ENCODE measurements around the gene PRMT3. TPM values are rescaled to one million over a fixed set of nuclear protein-coding genes. Genes with fewer than 3 reads are reported as not detected.

The PRMT3 gene
- total and polyA plus RNA-seq, 2 of the 13 experiments (the other 11 are each of a cell fraction or from before 2014, with no cell fraction given): 9.1 to 27.7 TPM

DNA sequence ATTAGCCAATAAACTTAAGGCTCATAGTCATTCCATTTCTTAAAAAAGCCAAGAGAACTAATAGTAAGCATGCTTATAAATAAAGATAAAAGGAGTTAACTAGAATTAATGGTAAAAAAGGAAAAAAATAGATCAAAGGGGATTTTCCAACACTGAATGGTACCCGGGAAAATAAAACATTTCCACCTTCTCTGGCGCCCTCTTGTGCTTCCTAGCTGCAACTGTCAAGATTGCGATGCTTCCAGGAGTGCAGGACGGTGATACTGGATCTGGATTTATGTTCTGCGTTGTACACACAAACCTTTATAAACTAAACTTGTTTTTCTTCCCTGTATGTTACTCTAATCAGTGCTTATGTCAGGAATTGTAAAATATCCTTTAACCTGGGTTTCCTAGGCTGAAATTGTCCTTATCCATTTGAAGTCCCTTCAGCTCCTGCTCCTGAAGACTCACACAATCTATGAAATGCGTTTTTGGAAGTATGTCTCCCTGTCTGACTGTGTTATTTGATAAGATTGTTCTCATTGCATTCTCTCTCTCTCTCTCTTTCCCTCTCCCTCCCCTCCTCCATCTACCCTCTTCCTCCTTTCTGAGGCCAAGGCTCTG is 33.6 kb upstream of the PRMT3 start (continued):
- TF ChIP-seq, protein P1, sequence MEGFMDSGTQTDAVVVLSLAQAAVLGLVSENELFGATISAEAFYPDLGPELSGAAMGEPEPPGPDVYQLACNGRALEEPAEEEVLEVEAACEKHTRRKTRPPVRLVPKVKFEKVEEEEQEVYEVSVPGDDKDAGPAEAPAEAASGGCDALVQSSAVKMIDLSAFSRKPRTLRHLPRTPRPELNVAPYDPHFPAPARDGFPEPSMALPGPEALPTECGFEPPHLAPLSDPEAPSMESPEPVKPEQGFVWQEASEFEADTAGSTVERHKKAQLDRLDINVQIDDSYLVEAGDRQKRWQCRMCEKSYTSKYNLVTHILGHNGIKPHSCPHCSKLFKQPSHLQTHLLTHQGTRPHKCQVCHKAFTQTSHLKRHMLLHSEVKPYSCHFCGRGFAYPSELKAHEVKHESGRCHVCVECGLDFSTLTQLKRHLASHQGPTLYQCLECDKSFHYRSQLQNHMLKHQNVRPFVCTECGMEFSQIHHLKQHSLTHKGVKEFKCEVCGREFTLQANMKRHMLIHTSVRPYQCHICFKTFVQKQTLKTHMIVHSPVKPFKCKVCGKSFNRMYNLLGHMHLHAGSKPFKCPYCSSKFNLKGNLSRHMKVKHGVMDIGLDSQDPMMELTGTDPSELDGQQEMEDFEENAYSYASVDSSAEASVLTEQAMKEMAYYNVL (CRISPR knock-in tag; IDR thresholded peaks at IDR 0.05; ENCODE audit: borderline replicate concordance): no peak
- TF ChIP-seq AHR (CRISPR knock-in tag; IDR thresholded peaks at IDR 0.05): no peak
- TF ChIP-seq, protein P2, sequence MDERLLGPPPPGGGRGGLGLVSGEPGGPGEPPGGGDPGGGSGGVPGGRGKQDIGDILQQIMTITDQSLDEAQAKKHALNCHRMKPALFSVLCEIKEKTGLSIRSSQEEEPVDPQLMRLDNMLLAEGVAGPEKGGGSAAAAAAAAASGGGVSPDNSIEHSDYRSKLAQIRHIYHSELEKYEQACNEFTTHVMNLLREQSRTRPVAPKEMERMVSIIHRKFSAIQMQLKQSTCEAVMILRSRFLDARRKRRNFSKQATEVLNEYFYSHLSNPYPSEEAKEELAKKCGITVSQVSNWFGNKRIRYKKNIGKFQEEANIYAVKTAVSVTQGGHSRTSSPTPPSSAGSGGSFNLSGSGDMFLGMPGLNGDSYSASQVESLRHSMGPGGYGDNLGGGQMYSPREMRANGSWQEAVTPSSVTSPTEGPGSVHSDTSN (CRISPR knock-in tag; IDR thresholded peaks at IDR 0.05): no peak
- TF ChIP-seq CBX2 (IDR thresholded peaks at IDR 0.05; ENCODE audit: low read depth, low read length): no peak
- no peak for TF ChIP-seq CBX2 (CRISPR knock-in tag; IDR thresholded peaks at IDR 0.05; ENCODE audit: low read depth)
- no peak for TF ChIP-seq ZNF180 (CRISPR knock-in tag; IDR thresholded peaks at IDR 0.05; ENCODE audit: borderline replicate concordance, low read depth)
- TF ChIP-seq MAFF (IDR thresholded peaks at IDR 0.05; ENCODE audit: low read depth, low read length): no peak
- TF ChIP-seq, protein P3, sequence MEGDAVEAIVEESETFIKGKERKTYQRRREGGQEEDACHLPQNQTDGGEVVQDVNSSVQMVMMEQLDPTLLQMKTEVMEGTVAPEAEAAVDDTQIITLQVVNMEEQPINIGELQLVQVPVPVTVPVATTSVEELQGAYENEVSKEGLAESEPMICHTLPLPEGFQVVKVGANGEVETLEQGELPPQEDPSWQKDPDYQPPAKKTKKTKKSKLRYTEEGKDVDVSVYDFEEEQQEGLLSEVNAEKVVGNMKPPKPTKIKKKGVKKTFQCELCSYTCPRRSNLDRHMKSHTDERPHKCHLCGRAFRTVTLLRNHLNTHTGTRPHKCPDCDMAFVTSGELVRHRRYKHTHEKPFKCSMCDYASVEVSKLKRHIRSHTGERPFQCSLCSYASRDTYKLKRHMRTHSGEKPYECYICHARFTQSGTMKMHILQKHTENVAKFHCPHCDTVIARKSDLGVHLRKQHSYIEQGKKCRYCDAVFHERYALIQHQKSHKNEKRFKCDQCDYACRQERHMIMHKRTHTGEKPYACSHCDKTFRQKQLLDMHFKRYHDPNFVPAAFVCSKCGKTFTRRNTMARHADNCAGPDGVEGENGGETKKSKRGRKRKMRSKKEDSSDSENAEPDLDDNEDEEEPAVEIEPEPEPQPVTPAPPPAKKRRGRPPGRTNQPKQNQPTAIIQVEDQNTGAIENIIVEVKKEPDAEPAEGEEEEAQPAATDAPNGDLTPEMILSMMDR (CRISPR knock-in tag; IDR thresholded peaks at IDR 0.05): peak; percentile 81
- TF ChIP-seq MTF2 (CRISPR knock-in tag; IDR thresholded peaks at IDR 0.05; ENCODE audit: borderline replicate concordance): no peak
- no peak for TF ChIP-seq GPN1 (CRISPR knock-in tag; IDR thresholded peaks at IDR 0.05; ENCODE audit: borderline replicate concordance)
- TF ChIP-seq, protein P4, sequence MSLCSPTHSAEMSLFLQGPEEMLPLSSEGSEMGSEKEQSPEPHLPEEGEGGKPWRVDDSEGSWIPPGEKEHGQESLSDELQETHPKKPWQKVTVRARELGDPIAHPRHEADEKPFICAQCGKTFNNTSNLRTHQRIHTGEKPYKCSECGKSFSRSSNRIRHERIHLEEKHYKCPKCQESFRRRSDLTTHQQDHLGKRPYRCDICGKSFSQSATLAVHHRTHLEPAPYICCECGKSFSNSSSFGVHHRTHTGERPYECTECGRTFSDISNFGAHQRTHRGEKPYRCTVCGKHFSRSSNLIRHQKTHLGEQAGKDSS (CRISPR knock-in tag; IDR thresholded peaks at IDR 0.05; ENCODE audit: borderline replicate concordance, low read depth): no peak
- peak; percentile 74 for TF ChIP-seq STAG1 (CRISPR knock-in tag; IDR thresholded peaks at IDR 0.05)
- no peak for TF ChIP-seq HOXD1 (CRISPR knock-in tag; IDR thresholded peaks at IDR 0.05)
- TF ChIP-seq HMG20B (CRISPR knock-in tag; conservative IDR thresholded peaks at IDR 0.05): no peak
- no peak for TF ChIP-seq ZFP41 (CRISPR knock-in tag; IDR thresholded peaks at IDR 0.05; ENCODE audit: borderline replicate concordance)
- TF ChIP-seq, protein P5, sequence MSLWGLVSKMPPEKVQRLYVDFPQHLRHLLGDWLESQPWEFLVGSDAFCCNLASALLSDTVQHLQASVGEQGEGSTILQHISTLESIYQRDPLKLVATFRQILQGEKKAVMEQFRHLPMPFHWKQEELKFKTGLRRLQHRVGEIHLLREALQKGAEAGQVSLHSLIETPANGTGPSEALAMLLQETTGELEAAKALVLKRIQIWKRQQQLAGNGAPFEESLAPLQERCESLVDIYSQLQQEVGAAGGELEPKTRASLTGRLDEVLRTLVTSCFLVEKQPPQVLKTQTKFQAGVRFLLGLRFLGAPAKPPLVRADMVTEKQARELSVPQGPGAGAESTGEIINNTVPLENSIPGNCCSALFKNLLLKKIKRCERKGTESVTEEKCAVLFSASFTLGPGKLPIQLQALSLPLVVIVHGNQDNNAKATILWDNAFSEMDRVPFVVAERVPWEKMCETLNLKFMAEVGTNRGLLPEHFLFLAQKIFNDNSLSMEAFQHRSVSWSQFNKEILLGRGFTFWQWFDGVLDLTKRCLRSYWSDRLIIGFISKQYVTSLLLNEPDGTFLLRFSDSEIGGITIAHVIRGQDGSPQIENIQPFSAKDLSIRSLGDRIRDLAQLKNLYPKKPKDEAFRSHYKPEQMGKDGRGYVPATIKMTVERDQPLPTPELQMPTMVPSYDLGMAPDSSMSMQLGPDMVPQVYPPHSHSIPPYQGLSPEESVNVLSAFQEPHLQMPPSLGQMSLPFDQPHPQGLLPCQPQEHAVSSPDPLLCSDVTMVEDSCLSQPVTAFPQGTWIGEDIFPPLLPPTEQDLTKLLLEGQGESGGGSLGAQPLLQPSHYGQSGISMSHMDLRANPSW (CRISPR knock-in tag; IDR thresholded peaks at IDR 0.05; ENCODE audit: borderline replicate concordance): no peak
- TF ChIP-seq, protein P6, sequence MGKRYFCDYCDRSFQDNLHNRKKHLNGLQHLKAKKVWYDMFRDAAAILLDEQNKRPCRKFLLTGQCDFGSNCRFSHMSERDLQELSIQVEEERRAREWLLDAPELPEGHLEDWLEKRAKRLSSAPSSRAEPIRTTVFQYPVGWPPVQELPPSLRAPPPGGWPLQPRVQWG (CRISPR knock-in tag; IDR thresholded peaks at IDR 0.05; ENCODE audit: borderline replicate concordance, low read depth): no peak
- TF ChIP-seq HMG20A (CRISPR knock-in tag; IDR thresholded peaks at IDR 0.05; ENCODE audit: borderline replicate concordance): no peak
